ENCODE measurements around the gene OSM.

The OSM gene

DNA sequence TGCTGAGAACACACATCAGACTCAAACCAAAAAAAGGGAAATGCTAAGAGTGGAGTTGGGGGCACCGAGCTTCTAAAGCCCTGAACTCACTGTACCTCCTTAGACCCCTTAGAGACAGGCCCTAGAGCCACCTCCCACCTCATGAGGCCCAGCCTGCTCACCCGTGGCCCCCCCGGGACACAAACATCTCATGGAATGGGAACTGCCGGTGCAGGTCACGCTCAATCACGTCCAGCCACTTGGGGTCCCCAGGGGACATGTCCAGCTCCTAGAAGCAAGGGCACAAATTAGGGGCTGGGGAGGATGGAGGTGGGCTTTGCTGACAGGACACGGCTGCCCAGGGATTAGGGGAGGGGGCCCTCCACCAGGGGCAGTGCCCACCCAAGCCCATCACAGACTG lies 28.9 kb upstream of the OSM start (continued):
- no peak for TF ChIP-seq REPIN1 (tag by site-specific recombination; IDR thresholded peaks at IDR 0.05; ENCODE audit: low read depth)
- no peak for TF ChIP-seq ZNF169 (tag by site-specific recombination; IDR thresholded peaks at IDR 0.05)
- TF ChIP-seq SETDB1 (IDR thresholded peaks at IDR 0.05; ENCODE audit: insufficient read length, low read length) = no peak
- TF ChIP-seq RBAK (tag by site-specific recombination; IDR thresholded peaks at IDR 0.05) = no peak
- no peak for TF ChIP-seq SP3 (tag by site-specific recombination; IDR thresholded peaks at IDR 0.05)
- no peak for TF ChIP-seq ZBTB17 (tag by site-specific recombination; IDR thresholded peaks at IDR 0.05)

DNA sequence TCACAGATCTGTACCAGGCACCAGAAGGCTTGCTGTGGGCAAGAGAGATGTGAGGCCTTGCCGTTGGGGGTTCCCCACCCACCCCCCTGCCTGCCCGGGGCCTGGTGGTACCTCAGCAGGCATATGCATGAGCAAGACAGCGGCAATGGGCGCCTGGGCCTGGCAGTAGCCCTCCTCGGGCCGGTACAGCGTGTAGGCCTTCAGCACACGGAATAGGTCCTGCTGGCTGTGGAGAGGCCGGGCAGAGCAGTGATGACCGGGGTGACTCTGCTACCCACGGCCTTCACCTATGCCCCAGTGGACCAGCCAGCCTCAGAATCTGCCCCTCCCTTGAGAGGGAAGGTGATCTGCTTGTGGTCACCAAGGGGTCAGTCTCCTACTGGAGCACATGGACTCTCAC lies 28.2 kb upstream of the OSM start:
- Histone ChIP-seq H3K4me3 (ENCODE audit: low read depth, low read length) (no peak overlapping the region), H3K4me1 (ENCODE audit: control insufficient read depth, insufficient read depth, low read length) (no peaks in the 10 kb centered on the region), H3K27ac (ENCODE audit: extremely low read depth, low read depth, low read length) (no peak overlapping the region), H3K9me3 (ENCODE audit: control insufficient read depth, insufficient read depth, low read depth, low read length) (no peaks in the 10 kb centered on the region), H3K36me3 (ENCODE audit: control insufficient read depth in 2 of 2, insufficient read depth in 1 of 2, low read length in 2 of 2) (peaks cover 3 to 73% of the 10 kb centered on the region in 2 experiments; a peak in 2 of 3 replicates)
- CTCF ChIA-PET = no interaction called here
- no peak for TF ChIP-seq ZNF473 (tag by site-specific recombination; IDR thresholded peaks at IDR 0.05)
- TF ChIP-seq, protein P1, sequence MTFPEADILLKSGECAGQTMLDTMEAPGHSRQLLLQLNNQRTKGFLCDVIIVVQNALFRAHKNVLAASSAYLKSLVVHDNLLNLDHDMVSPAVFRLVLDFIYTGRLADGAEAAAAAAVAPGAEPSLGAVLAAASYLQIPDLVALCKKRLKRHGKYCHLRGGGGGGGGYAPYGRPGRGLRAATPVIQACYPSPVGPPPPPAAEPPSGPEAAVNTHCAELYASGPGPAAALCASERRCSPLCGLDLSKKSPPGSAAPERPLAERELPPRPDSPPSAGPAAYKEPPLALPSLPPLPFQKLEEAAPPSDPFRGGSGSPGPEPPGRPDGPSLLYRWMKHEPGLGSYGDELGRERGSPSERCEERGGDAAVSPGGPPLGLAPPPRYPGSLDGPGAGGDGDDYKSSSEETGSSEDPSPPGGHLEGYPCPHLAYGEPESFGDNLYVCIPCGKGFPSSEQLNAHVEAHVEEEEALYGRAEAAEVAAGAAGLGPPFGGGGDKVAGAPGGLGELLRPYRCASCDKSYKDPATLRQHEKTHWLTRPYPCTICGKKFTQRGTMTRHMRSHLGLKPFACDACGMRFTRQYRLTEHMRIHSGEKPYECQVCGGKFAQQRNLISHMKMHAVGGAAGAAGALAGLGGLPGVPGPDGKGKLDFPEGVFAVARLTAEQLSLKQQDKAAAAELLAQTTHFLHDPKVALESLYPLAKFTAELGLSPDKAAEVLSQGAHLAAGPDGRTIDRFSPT (tag by site-specific recombination; IDR thresholded peaks at IDR 0.05) = no peak
- TF ChIP-seq ZNF677 (tag by site-specific recombination; IDR thresholded peaks at IDR 0.05) = no peak
- no peak for TF ChIP-seq ZNF202 (tag by site-specific recombination; IDR thresholded peaks at IDR 0.05; ENCODE audit: borderline replicate concordance)
- no peak for TF ChIP-seq ZNF529 (tag by site-specific recombination; IDR thresholded peaks at IDR 0.05; ENCODE audit: insufficient replicate concordance)
- no peak for TF ChIP-seq ZNF114 (tag by site-specific recombination; IDR thresholded peaks at IDR 0.05)
- TF ChIP-seq GLIS1 (tag by site-specific recombination; IDR thresholded peaks at IDR 0.05) = no peak
- no peak for TF ChIP-seq ZNF157 (tag by site-specific recombination; IDR thresholded peaks at IDR 0.05)
- no peak for TF ChIP-seq ZNF48 (tag by site-specific recombination; IDR thresholded peaks at IDR 0.05)
- POLR2A ChIA-PET = no interaction called here

- H3K4me1 ChIP-seq (ENCODE audit: control insufficient read depth, insufficient read depth, low read length) = no peaks in the 10 kb centered on the region
- H3K27ac ChIP-seq (ENCODE audit: extremely low read depth, low read depth, low read length) = no peak overlapping the region
- TF ChIP-seq ZIC2 (tag by site-specific recombination; IDR thresholded peaks at IDR 0.05) (peak; percentile 20), ZNF664 (tag by site-specific recombination; IDR thresholded peaks at IDR 0.05) (no peak), ZNF830 (tag by site-specific recombination; IDR thresholded peaks at IDR 0.05; ENCODE audit: low read depth) (no peak)
- TF ChIP-seq, protein P2, sequence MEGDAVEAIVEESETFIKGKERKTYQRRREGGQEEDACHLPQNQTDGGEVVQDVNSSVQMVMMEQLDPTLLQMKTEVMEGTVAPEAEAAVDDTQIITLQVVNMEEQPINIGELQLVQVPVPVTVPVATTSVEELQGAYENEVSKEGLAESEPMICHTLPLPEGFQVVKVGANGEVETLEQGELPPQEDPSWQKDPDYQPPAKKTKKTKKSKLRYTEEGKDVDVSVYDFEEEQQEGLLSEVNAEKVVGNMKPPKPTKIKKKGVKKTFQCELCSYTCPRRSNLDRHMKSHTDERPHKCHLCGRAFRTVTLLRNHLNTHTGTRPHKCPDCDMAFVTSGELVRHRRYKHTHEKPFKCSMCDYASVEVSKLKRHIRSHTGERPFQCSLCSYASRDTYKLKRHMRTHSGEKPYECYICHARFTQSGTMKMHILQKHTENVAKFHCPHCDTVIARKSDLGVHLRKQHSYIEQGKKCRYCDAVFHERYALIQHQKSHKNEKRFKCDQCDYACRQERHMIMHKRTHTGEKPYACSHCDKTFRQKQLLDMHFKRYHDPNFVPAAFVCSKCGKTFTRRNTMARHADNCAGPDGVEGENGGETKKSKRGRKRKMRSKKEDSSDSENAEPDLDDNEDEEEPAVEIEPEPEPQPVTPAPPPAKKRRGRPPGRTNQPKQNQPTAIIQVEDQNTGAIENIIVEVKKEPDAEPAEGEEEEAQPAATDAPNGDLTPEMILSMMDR (tag by site-specific recombination; IDR thresholded peaks at IDR 0.05) = no peak
- peaks cover 3 to 68% of the 10 kb centered on the region in 2 experiments; a peak in 2 of 3 replicates for H3K36me3 ChIP-seq (ENCODE audit: control insufficient read depth in 2 of 2, insufficient read depth in 1 of 2, low read length in 2 of 2)
- POLR2A ChIA-PET = no interaction called here
- H3K4me3 ChIP-seq (ENCODE audit: low read depth, low read length) = no peak overlapping the region
- CTCF ChIA-PET = interaction anchor here (0.6 to 0.9 kb wide), 3 partner anchors 9 to 186 kb away, joined by 3 to 4 read pairs (median 3); no protein-coding TSS in a partner anchor
- H3K9me3 ChIP-seq (ENCODE audit: control insufficient read depth, insufficient read depth, low read depth, low read length) = no peaks in the 10 kb centered on the region
These were observed 27.4 kb upstream of the OSM start for GRCh38 chr22:30294066-30294465.
